ENCODE results near the gene TNS1. TPM values are rescaled to one million over a fixed set of nuclear protein-coding genes. Genes with fewer than 3 reads are reported as not detected.

TNS1 gene
- total RNA-seq, 1 experiment from 2014 or later = 3.4 TPM

GRCh38 chr2:217852555-217853211 is 150.1 kb downstream of the TNS1 start:
- no peak overlapping the region for H3K27ac Mint-ChIP-seq
- Histone ChIP-seq H3K23me2 (ENCODE audit: insufficient read length, low read depth, low read length, poor library complexity, severe bottlenecking) (no peaks in the 10 kb centered on the region), H3K18ac (ENCODE audit: insufficient read length, low read depth, low read length) (no peak overlapping the region), H2BK20ac (ENCODE audit: low read depth, low read length, poor library complexity, severe bottlenecking) (no peak overlapping the region), H3T11ph (ENCODE audit: low read length) (no peak overlapping the region), H3K4me2 (ENCODE audit: insufficient read depth, insufficient read length, low read length) (no peak overlapping the region), H3K56ac (ENCODE audit: insufficient read length, low read depth, low read length) (no peak overlapping the region), H3K9ac (ENCODE audit: extremely low read depth, insufficient read length, low read length) (no peak overlapping the region), H2BK12ac (ENCODE audit: insufficient read length, low read depth, low read length) (no peak overlapping the region), H3K4ac (ENCODE audit: low read depth, low read length) (no peak overlapping the region), H4K8ac (replicated peaks; ENCODE audit: insufficient read length, low read depth, low read length) (no peak overlapping the region), H2AFZ (ENCODE audit: low read length) (no peak overlapping the region), H4K91ac (ENCODE audit: insufficient read length, low read depth, low read length) (no peak overlapping the region), H3K27ac (ENCODE audit: insufficient read length, low read depth, low read length) (no peak overlapping the region), H4K5ac (ENCODE audit: insufficient read length, low read depth, low read length) (no peak overlapping the region), H2BK5ac (ENCODE audit: insufficient read length, low read length) (no peak overlapping the region), H2BK15ac (ENCODE audit: low read depth, low read length) (no peak overlapping the region), H2AK5ac (ENCODE audit: insufficient read length, low read length) (no peak overlapping the region), H3K79me2 (ENCODE audit: insufficient read depth, low read length) (no peaks in the 10 kb centered on the region), H3K14ac (ENCODE audit: insufficient read depth, low read length) (no peak overlapping the region; the same call in 1 of the 2 replicates), H4K20me1 (ENCODE audit: control insufficient read depth, insufficient read depth, insufficient read length) (no peaks in the 10 kb centered on the region), H2BK120ac (ENCODE audit: low read depth, low read length, poor library complexity, severe bottlenecking) (no peak overlapping the region), H3K9me3 (ENCODE audit: control insufficient read depth, low read depth, low read length) (no peaks in the 10 kb centered on the region), H3K79me1 (ENCODE audit: insufficient read depth, low read depth, low read length, poor library complexity, severe bottlenecking) (no peaks in the 10 kb centered on the region), H3K27me3 (ENCODE audit: insufficient read depth, low read length) (no peaks in the 10 kb centered on the region), H3K4me1 (ENCODE audit: insufficient read depth, low read length) (no peaks in the 10 kb centered on the region; the same call in 1 of the 2 replicates), H3K23ac (ENCODE audit: insufficient read length, low read depth, low read length) (no peak overlapping the region)
- no CpG with 5 or more reads among the region's 9 CpGs for WGBS (ENCODE audit: extremely low coverage, insufficient read length, low lambda C conversion rate)
- no peak overlapping the region for H3K4me3 Mint-ChIP-seq
- DNase-seq = no peak
- no peak for TF ChIP-seq CTCF (conservative IDR thresholded peaks at IDR 0.05)
- no peaks in the 10 kb centered on the region for H3K36me3 Mint-ChIP-seq (ENCODE audit: insufficient read depth in 1 of 3, low read depth in 3 of 3)
- no peaks in the 10 kb centered on the region; a peak in 1 of 5 replicates for H3K9me3 Mint-ChIP-seq
- peaks cover 13% of the 10 kb centered on the region for H3K27me3 Mint-ChIP-seq (ENCODE audit: low read depth)
- peaks cover 11 to 20% of the 10 kb centered on the region in 2 experiments for H3K4me1 Mint-ChIP-seq
